ENCODE results near the gene RIC1.
"Not testable (repeated sequence)": the region's sequence is repeated elsewhere in the genome, so short reads cannot be mapped to it uniquely, and the experiment has no call there.

The RIC1 gene

DNA sequence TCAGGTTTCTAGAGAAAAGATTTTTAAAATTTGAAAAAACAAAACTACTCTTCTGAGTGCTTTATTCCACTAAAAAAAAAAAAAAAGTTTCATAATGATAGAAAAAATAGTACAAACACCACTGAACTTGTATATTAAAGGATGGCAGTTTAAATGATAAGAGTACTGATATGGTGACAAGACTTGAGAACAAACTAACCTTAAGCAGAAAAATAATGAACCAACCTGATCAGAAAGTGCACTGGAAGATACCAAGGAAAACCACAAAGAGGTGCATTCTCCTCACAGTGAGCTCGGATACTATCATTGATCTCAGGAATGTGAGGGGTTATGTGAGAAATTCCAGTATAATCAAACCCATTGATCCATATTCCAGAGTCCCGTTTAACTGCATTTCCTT, 169.7 kb downstream of the RIC1 start:
- H3K4me3 ChIP-seq (ENCODE audit: low read length) = no peak overlapping the region
- no peak for DNase-seq (ENCODE audit: low read depth)
- TF ChIP-seq, protein P1, sequence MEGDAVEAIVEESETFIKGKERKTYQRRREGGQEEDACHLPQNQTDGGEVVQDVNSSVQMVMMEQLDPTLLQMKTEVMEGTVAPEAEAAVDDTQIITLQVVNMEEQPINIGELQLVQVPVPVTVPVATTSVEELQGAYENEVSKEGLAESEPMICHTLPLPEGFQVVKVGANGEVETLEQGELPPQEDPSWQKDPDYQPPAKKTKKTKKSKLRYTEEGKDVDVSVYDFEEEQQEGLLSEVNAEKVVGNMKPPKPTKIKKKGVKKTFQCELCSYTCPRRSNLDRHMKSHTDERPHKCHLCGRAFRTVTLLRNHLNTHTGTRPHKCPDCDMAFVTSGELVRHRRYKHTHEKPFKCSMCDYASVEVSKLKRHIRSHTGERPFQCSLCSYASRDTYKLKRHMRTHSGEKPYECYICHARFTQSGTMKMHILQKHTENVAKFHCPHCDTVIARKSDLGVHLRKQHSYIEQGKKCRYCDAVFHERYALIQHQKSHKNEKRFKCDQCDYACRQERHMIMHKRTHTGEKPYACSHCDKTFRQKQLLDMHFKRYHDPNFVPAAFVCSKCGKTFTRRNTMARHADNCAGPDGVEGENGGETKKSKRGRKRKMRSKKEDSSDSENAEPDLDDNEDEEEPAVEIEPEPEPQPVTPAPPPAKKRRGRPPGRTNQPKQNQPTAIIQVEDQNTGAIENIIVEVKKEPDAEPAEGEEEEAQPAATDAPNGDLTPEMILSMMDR (conservative IDR thresholded peaks at IDR 0.05; ENCODE audit: low read length) = no peak

DNA sequence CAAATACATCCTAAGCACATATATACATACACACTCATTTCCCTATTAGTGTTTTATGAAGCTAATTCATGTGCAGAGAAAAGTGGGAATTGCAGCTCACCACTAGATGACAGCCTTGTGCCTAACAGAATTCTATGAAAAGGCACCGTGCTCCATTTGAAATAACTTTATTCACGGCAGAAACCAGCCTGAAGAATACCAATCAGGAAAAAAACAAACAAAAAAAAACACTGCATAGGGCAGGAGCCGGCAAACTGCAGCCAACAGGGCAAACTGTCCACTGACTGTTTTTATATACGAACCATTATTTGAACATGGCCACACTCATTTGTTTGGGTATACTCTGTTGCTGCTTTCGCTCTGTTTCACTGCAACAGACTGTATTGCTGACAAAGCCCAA, 170.4 kb downstream of the RIC1 start:
- TF ChIP-seq, protein P1 (conservative IDR thresholded peaks at IDR 0.05; ENCODE audit: low read length) = peak; percentile 83
- DNase-seq (ENCODE audit: low read depth) = peak; percentile 46

DNA sequence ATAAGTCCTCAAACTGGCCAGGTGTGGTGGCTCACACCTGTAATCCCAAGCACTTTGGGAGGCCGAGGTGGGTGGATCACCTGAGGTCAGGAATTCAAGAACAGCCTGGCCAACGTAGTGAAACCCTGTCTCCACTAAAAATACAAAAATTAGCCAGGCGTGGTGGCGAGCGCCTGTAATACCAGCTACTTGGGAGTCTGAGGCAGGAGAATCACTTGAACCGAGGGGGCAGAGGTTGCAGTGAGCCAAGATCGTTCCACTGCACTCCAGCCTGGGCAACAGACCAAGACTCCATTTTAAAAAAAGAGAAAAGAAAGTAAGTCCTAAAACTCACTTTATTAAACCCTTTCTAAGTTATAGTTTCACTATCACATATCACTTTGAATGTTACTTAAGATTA, 171.5 kb downstream of the RIC1 start:
- not testable (repeated sequence) for H3K4me3 ChIP-seq (ENCODE audit: low read length); DNase-seq (ENCODE audit: low read depth)

More for the DNA sequence above, 170.4 kb downstream of the RIC1 start:
- no peak overlapping the region for H3K4me3 ChIP-seq (ENCODE audit: low read length)

DNA sequence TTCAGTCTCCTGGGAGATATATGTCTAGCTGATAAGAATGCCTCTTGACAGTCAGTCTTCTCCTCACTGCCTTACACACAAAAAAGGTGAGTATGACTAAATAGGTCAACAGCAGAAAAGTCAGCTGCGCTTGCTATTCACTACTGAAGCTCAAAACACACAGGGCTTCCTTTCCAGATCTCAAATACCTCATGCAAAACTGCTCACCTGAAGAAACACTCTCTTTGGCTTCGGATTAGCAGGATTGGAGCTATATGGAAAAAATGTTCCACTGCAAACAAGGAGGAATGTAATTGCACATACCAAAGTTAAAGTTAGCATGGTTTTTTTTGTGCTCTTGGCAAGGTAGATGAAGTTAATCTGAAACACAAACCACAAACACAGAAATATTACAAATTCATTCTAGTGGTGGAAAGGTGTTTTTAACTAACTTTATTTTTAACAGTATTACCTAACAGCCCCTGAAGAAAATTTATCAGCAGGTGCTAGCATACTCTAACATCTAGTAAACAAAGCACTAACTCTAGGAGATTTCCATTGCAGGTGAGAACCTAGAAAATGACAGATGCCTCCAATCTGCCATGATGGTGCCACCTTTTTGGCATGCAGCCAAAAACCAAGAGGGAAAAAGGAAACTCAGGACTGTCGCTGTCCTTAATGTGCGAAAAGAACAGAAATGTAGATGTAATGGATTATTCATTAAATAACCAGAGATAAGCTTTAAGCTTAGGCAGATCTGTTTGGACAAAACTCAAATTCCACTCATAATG, 172.2 kb downstream of the RIC1 start:
- H3K4me3 ChIP-seq (ENCODE audit: low read length) = no peak overlapping the region
- DNase-seq (ENCODE audit: low read depth) = peak; percentile 8
- TF ChIP-seq, protein P1 (conservative IDR thresholded peaks at IDR 0.05; ENCODE audit: low read length) = no peak

DNA sequence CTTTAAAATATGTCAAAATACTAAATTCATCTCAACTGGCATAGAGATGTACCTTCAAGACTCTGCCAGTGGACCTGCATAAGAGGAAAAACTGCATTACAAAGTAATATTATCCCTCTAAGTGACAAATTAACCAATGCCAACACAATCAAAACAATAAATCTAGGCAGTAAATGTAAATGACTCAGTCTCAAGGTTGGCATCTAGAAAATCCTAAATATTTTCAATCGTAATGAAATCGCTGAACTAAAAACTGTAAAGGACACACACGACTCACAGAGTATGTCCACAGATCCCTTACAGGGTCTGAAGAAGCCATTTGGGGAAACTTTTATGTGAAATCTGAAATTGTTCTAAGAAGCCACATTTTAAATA, 172.8 kb downstream of the RIC1 start:
- no peak for DNase-seq (ENCODE audit: low read depth)
- TF ChIP-seq, protein P1 (conservative IDR thresholded peaks at IDR 0.05; ENCODE audit: low read length) = no peak
- H3K4me3 ChIP-seq (ENCODE audit: low read length) = no peak overlapping the region

DNA sequence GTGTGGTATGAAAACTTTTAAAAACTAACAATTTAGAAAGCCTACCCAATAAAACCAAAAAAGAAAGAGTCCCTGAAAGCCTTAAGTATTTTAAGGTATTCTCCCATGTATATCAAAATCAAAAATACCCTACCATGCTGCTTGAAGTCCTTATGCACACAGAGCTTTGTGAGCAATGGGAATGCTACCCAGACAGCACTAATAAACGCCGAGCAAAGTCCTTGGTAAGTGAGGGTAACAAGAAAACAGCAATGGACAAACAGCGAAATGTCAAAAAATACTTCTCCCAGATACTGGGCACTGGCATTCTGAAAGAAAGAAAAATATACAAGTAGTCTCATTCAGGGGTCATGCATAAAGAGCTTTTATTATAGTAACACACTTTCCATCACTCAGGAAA, 176.6 kb downstream of the RIC1 start:
- DNase-seq (ENCODE audit: low read depth) = no peak
- TF ChIP-seq, protein P1 (conservative IDR thresholded peaks at IDR 0.05; ENCODE audit: low read length) = no peak
- H3K4me3 ChIP-seq (ENCODE audit: low read length) = no peak overlapping the region

DNA sequence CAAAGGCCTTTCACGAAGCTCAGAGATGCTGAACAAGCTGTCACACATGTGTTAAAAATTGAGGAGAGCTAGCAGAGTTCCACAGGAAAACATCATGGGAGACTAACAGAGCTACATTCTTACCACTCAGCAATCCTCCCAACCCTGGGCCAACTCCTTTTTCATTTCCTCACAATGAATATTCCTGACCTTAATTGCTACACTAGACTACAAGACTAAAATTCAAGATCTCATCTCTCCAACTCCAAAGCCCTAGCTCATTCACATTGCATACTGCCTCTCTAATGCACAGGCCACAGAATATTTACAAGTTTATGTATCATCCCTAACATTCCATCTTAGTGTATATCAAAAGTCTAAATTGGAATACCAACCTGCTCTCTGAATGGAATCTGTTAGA, 182.8 kb downstream of the RIC1 start:
- no peak for DNase-seq (ENCODE audit: low read depth)
- TF ChIP-seq, protein P1 (conservative IDR thresholded peaks at IDR 0.05; ENCODE audit: low read length) = no peak
- no peak overlapping the region for H3K4me3 ChIP-seq (ENCODE audit: low read length)
